WTC11 (cell line): ENCODE data around the gene BSN. TPM values are rescaled to one million over a fixed set of nuclear protein-coding genes. Genes with fewer than 3 reads are reported as not detected.

Source experiments
- ATAC-seq: fragments of 200-7000 bp; cut with Tn5 transposase; 2 replicates; pipeline ENCODE4 v1.10.0; 2021; ENCODE audit warnings: mild to moderate bottlenecking, moderate library complexity
- CTCF ChIA-PET: fragments of 300-600 bp; sonication (Branson Sonifier 250); formaldehyde crosslinking; loops from one replicate; lab custom pipeline; 2021; ENCODE audit warnings: antibody characterized with exemption; lab: Charles Lee
- POLR2A ChIA-PET: fragments of 350-600 bp; sonication (Branson Sonifier 250); formaldehyde crosslinking; loops from one replicate; lab custom pipeline; 2021; ENCODE audit warnings: antibody characterized with exemption; lab: Charles Lee
- DNase-seq: peaks from one replicate; pipeline ENCODE4 v3.0.0; 2021; ENCODE audit warnings: low spot score
- H3K27ac Mint-ChIP-seq: 2 replicates; pipeline ENCODE4 v1.8.0; 2021; ENCODE audit warnings: mixed read lengths
- H3K27me3 Mint-ChIP-seq: 2 replicates; pipeline ENCODE4 v1.8.0; 2021; ENCODE audit warnings: low read depth, mild to moderate bottlenecking, moderate library complexity, mixed read lengths
- H3K36me3 Mint-ChIP-seq: 2 replicates; pipeline ENCODE4 v1.8.0; 2021; ENCODE audit warnings: mixed read lengths
- H3K4me1 Mint-ChIP-seq: 2 replicates; pipeline ENCODE4 v1.8.0; 2022; ENCODE audit warnings: mixed read lengths
- H3K4me3 Mint-ChIP-seq: 2 replicates; pipeline ENCODE4 v1.8.0; 2021; ENCODE audit warnings: mild to moderate bottlenecking, moderate library complexity, mixed read lengths
- H3K9me3 Mint-ChIP-seq: 2 replicates; pipeline ENCODE4 v1.8.0; 2021; ENCODE audit warnings: mixed read lengths
- CREM ChIP-seq: sonication (generic); formaldehyde crosslinking; IDR thresholded peaks from 2 replicates; pipeline ENCODE4 v1.8.1; 2022; ENCODE audit warnings: mild to moderate bottlenecking, missing genetic modification reagents, moderate library complexity
- FOXJ3 ChIP-seq: sonication (generic); formaldehyde crosslinking; IDR thresholded peaks from 2 replicates; pipeline ENCODE4 v1.9.0; 2021; ENCODE audit warnings: missing genetic modification reagents, mild to moderate bottlenecking, borderline replicate concordance
- GABPB1 ChIP-seq: sonication (generic); formaldehyde crosslinking; IDR thresholded peaks from 2 replicates; pipeline ENCODE4 v1.8.1; 2023; ENCODE audit warnings: mild to moderate bottlenecking, missing genetic modification reagents
- GTF2I ChIP-seq: fragments of 250-450 bp; sonication (Bioruptor Pico); conservative IDR thresholded peaks from 2 replicates; pipeline ENCODE4 v1.4.0; 2021; ENCODE audit warnings: mild to moderate bottlenecking
- MYBL2 ChIP-seq: sonication (generic); formaldehyde crosslinking; IDR thresholded peaks from 2 replicates; pipeline ENCODE4 v1.8.1; 2023; ENCODE audit warnings: mild to moderate bottlenecking, moderate library complexity, missing genetic modification reagents
- NFATC4 ChIP-seq: fragments of 250-450 bp; sonication (Bioruptor Pico); IDR thresholded peaks from 2 replicates; pipeline ENCODE4 v1.9.0; 2021; ENCODE audit warnings: mild to moderate bottlenecking
- NR2C2 ChIP-seq: sonication (generic); formaldehyde crosslinking; IDR thresholded peaks from 2 replicates; pipeline ENCODE4 v1.8.0; 2022; ENCODE audit warnings: mild to moderate bottlenecking, missing genetic modification reagents
- NR3C1 ChIP-seq: sonication (generic); formaldehyde crosslinking; conservative IDR thresholded peaks from 2 replicates; pipeline ENCODE4 v1.8.1; 2023; ENCODE audit warnings: low read depth, mild to moderate bottlenecking, missing genetic modification reagents
- SP1 ChIP-seq: sonication (generic); formaldehyde crosslinking; conservative IDR thresholded peaks from 2 replicates; pipeline ENCODE4 v1.8.1; 2022; ENCODE audit warnings: missing genetic modification reagents
- TCF7 ChIP-seq: sonication (generic); formaldehyde crosslinking; IDR thresholded peaks from 2 replicates; pipeline ENCODE4 v1.8.0; 2022; ENCODE audit warnings: mild to moderate bottlenecking, low read depth, missing genetic modification reagents, moderate library complexity
- TEAD1 ChIP-seq: sonication (generic); formaldehyde crosslinking; IDR thresholded peaks from 2 replicates; pipeline ENCODE4 v1.8.0; 2022; ENCODE audit warnings: mild to moderate bottlenecking, missing genetic modification reagents
- total RNA-seq: library from RNA; stranded (reverse); gene quantifications from 3 replicates; pipeline ENCODE4 v1.2.3, GENCODE V29; 2021
- TF ChIP-seq, protein P1 (sequence below): sonication (generic); formaldehyde crosslinking; IDR thresholded peaks from 2 replicates; pipeline ENCODE4 v1.8.1; 2023; ENCODE audit warnings: mild to moderate bottlenecking, missing genetic modification reagents, borderline replicate concordance
- TF ChIP-seq, protein P2 (sequence below): fragments of 250-450 bp; sonication (Bioruptor Pico); IDR thresholded peaks from 2 replicates; pipeline ENCODE4 v1.9.0; 2021; ENCODE audit warnings: mild to moderate bottlenecking, borderline replicate concordance
- TF ChIP-seq, protein P3 (sequence below): sonication (generic); formaldehyde crosslinking; conservative IDR thresholded peaks from 2 replicates; pipeline ENCODE4 v1.8.1; 2023; ENCODE audit warnings: mild to moderate bottlenecking, low read depth, missing genetic modification reagents, moderate library complexity
- TF ChIP-seq, protein P4 (sequence below): sonication (generic); formaldehyde crosslinking; IDR thresholded peaks from 2 replicates; pipeline ENCODE4 v1.8.0; 2023; ENCODE audit warnings: missing genetic modification reagents
- TF ChIP-seq, protein P5 (sequence below): sonication (generic); formaldehyde crosslinking; IDR thresholded peaks from 2 replicates; pipeline ENCODE4 v1.8.1; 2023; ENCODE audit warnings: mild to moderate bottlenecking, missing genetic modification reagents
- TF ChIP-seq, protein P6 (sequence below): sonication (generic); formaldehyde crosslinking; IDR thresholded peaks from 2 replicates; pipeline ENCODE4 v1.8.1; 2023; ENCODE audit warnings: mild to moderate bottlenecking, missing genetic modification reagents
- TF ChIP-seq, protein P7 (sequence below): fragments of 250-450 bp; sonication (Bioruptor Pico); IDR thresholded peaks from 2 replicates; pipeline ENCODE4 v1.8.0; 2021; ENCODE audit warnings: mild to moderate bottlenecking
- TF ChIP-seq, protein P8 (sequence below): sonication (generic); formaldehyde crosslinking; IDR thresholded peaks from 2 replicates; pipeline ENCODE4 v1.8.1; 2022; ENCODE audit warnings: mild to moderate bottlenecking, missing genetic modification reagents, moderate library complexity, borderline replicate concordance

The BSN gene
- total RNA-seq, 1 experiment from 2014 or later = 2.8 TPM

DNA sequence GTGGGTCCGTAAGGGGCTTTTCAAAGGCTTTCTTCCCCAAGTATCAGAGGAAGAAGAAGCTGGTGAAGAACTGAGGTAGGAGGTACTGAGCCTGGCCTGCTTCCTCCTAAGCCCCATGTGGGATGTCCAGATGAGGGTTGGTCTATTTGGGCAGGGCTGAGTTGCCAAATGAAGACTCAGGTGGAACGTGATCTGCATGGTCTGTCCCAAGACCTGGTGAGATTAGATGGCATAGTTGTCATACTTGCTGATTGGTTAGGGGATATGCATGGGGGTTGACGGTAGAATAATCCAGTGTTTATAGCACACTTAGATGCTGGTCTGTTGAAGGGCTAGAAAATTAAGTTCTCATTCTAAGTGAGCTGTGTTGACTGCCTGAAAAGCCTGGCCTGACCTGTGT, 36.3 kb upstream of the BSN start (continued):
- TF ChIP-seq, protein P1, sequence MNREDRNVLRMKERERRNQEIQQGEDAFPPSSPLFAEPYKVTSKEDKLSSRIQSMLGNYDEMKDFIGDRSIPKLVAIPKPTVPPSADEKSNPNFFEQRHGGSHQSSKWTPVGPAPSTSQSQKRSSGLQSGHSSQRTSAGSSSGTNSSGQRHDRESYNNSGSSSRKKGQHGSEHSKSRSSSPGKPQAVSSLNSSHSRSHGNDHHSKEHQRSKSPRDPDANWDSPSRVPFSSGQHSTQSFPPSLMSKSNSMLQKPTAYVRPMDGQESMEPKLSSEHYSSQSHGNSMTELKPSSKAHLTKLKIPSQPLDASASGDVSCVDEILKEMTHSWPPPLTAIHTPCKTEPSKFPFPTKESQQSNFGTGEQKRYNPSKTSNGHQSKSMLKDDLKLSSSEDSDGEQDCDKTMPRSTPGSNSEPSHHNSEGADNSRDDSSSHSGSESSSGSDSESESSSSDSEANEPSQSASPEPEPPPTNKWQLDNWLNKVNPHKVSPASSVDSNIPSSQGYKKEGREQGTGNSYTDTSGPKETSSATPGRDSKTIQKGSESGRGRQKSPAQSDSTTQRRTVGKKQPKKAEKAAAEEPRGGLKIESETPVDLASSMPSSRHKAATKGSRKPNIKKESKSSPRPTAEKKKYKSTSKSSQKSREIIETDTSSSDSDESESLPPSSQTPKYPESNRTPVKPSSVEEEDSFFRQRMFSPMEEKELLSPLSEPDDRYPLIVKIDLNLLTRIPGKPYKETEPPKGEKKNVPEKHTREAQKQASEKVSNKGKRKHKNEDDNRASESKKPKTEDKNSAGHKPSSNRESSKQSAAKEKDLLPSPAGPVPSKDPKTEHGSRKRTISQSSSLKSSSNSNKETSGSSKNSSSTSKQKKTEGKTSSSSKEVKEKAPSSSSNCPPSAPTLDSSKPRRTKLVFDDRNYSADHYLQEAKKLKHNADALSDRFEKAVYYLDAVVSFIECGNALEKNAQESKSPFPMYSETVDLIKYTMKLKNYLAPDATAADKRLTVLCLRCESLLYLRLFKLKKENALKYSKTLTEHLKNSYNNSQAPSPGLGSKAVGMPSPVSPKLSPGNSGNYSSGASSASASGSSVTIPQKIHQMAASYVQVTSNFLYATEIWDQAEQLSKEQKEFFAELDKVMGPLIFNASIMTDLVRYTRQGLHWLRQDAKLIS = no peak
- no peak for TF ChIP-seq TEAD1 (CRISPR knock-in tag)
- no peak for TF ChIP-seq SP1 (CRISPR knock-in tag)
- no peak for TF ChIP-seq MYBL2 (CRISPR knock-in tag)

DNA sequence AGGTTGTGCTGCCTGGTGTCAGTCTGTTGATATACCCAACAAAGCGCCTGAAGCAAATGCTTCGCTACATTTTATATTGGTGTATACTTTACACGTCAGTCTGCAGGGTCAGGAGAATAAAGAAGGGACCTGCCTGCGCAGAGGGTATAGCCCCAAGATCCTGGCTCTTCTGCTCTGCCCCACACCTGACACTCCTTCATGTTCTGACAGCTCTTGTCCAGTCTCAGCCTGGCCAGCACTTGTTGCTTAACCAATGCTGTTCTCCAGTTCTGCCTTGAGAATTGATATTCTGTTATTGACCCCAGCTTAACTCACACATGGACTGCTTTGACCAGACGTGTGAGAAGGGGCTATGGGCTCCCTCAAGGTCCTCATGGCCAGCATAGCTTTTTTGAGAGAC, 35.8 kb upstream of the BSN start:
- Mint-ChIP-seq H3K27me3 (no peaks in the 10 kb centered on the region), H3K27ac (no peak overlapping the region), H3K9me3 (no peaks in the 10 kb centered on the region), H3K36me3 (peaks cover 39% of the 10 kb centered on the region), H3K4me3 (no peak overlapping the region), H3K4me1 (0 out of 2 replicates have a peak, but pooled peaks cover 2% of the 10 kb centered on the region)
- no peak for ATAC-seq
- no peak for DNase-seq
- ChIA-PET CTCF (interaction anchor here (1.9 kb wide), 1 partner anchor 22 kb away, joined by 8 read pairs; no protein-coding TSS in a partner anchor), POLR2A (no interaction called here)
- TF ChIP-seq, protein P2, sequence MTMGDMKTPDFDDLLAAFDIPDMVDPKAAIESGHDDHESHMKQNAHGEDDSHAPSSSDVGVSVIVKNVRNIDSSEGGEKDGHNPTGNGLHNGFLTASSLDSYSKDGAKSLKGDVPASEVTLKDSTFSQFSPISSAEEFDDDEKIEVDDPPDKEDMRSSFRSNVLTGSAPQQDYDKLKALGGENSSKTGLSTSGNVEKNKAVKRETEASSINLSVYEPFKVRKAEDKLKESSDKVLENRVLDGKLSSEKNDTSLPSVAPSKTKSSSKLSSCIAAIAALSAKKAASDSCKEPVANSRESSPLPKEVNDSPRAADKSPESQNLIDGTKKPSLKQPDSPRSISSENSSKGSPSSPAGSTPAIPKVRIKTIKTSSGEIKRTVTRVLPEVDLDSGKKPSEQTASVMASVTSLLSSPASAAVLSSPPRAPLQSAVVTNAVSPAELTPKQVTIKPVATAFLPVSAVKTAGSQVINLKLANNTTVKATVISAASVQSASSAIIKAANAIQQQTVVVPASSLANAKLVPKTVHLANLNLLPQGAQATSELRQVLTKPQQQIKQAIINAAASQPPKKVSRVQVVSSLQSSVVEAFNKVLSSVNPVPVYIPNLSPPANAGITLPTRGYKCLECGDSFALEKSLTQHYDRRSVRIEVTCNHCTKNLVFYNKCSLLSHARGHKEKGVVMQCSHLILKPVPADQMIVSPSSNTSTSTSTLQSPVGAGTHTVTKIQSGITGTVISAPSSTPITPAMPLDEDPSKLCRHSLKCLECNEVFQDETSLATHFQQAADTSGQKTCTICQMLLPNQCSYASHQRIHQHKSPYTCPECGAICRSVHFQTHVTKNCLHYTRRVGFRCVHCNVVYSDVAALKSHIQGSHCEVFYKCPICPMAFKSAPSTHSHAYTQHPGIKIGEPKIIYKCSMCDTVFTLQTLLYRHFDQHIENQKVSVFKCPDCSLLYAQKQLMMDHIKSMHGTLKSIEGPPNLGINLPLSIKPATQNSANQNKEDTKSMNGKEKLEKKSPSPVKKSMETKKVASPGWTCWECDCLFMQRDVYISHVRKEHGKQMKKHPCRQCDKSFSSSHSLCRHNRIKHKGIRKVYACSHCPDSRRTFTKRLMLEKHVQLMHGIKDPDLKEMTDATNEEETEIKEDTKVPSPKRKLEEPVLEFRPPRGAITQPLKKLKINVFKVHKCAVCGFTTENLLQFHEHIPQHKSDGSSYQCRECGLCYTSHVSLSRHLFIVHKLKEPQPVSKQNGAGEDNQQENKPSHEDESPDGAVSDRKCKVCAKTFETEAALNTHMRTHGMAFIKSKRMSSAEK (CRISPR knock-in tag) = no peak
- TF ChIP-seq NR2C2 (CRISPR knock-in tag) (no peak), GABPB1 (CRISPR knock-in tag) (no peak), NR3C1 (CRISPR knock-in tag) (no peak), TCF7 (CRISPR knock-in tag) (no peak), CREM (CRISPR knock-in tag) (no peak), NFATC4 (CRISPR knock-in tag) (no peak), GTF2I (CRISPR knock-in tag) (no peak), SP1 (CRISPR knock-in tag) (no peak), FOXJ3 (CRISPR knock-in tag) (no peak)
- TF ChIP-seq, protein P3, sequence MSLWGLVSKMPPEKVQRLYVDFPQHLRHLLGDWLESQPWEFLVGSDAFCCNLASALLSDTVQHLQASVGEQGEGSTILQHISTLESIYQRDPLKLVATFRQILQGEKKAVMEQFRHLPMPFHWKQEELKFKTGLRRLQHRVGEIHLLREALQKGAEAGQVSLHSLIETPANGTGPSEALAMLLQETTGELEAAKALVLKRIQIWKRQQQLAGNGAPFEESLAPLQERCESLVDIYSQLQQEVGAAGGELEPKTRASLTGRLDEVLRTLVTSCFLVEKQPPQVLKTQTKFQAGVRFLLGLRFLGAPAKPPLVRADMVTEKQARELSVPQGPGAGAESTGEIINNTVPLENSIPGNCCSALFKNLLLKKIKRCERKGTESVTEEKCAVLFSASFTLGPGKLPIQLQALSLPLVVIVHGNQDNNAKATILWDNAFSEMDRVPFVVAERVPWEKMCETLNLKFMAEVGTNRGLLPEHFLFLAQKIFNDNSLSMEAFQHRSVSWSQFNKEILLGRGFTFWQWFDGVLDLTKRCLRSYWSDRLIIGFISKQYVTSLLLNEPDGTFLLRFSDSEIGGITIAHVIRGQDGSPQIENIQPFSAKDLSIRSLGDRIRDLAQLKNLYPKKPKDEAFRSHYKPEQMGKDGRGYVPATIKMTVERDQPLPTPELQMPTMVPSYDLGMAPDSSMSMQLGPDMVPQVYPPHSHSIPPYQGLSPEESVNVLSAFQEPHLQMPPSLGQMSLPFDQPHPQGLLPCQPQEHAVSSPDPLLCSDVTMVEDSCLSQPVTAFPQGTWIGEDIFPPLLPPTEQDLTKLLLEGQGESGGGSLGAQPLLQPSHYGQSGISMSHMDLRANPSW (CRISPR knock-in tag) = no peak
- TF ChIP-seq, protein P4, sequence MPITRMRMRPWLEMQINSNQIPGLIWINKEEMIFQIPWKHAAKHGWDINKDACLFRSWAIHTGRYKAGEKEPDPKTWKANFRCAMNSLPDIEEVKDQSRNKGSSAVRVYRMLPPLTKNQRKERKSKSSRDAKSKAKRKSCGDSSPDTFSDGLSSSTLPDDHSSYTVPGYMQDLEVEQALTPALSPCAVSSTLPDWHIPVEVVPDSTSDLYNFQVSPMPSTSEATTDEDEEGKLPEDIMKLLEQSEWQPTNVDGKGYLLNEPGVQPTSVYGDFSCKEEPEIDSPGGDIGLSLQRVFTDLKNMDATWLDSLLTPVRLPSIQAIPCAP = no peak
- TF ChIP-seq, protein P5, sequence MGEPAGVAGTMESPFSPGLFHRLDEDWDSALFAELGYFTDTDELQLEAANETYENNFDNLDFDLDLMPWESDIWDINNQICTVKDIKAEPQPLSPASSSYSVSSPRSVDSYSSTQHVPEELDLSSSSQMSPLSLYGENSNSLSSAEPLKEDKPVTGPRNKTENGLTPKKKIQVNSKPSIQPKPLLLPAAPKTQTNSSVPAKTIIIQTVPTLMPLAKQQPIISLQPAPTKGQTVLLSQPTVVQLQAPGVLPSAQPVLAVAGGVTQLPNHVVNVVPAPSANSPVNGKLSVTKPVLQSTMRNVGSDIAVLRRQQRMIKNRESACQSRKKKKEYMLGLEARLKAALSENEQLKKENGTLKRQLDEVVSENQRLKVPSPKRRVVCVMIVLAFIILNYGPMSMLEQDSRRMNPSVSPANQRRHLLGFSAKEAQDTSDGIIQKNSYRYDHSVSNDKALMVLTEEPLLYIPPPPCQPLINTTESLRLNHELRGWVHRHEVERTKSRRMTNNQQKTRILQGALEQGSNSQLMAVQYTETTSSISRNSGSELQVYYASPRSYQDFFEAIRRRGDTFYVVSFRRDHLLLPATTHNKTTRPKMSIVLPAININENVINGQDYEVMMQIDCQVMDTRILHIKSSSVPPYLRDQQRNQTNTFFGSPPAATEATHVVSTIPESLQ (CRISPR knock-in tag) = no peak
- TF ChIP-seq, protein P6, sequence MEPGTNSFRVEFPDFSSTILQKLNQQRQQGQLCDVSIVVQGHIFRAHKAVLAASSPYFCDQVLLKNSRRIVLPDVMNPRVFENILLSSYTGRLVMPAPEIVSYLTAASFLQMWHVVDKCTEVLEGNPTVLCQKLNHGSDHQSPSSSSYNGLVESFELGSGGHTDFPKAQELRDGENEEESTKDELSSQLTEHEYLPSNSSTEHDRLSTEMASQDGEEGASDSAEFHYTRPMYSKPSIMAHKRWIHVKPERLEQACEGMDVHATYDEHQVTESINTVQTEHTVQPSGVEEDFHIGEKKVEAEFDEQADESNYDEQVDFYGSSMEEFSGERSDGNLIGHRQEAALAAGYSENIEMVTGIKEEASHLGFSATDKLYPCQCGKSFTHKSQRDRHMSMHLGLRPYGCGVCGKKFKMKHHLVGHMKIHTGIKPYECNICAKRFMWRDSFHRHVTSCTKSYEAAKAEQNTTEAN (CRISPR knock-in tag) = no peak
- TF ChIP-seq, protein P7, sequence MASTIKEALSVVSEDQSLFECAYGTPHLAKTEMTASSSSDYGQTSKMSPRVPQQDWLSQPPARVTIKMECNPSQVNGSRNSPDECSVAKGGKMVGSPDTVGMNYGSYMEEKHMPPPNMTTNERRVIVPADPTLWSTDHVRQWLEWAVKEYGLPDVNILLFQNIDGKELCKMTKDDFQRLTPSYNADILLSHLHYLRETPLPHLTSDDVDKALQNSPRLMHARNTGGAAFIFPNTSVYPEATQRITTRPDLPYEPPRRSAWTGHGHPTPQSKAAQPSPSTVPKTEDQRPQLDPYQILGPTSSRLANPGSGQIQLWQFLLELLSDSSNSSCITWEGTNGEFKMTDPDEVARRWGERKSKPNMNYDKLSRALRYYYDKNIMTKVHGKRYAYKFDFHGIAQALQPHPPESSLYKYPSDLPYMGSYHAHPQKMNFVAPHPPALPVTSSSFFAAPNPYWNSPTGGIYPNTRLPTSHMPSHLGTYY (CRISPR knock-in tag) = no peak
- TF ChIP-seq, protein P8, sequence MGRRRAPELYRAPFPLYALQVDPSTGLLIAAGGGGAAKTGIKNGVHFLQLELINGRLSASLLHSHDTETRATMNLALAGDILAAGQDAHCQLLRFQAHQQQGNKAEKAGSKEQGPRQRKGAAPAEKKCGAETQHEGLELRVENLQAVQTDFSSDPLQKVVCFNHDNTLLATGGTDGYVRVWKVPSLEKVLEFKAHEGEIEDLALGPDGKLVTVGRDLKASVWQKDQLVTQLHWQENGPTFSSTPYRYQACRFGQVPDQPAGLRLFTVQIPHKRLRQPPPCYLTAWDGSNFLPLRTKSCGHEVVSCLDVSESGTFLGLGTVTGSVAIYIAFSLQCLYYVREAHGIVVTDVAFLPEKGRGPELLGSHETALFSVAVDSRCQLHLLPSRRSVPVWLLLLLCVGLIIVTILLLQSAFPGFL (CRISPR knock-in tag) = no peak
